K562 (cell line): ENCODE measurements around the gene SPPL3. TPM values are rescaled to one million over a fixed set of nuclear protein-coding genes. Genes with fewer than 3 reads are reported as not detected.
A peak's percentile ranks its signal among the peaks of the same experiment; 100 is the strongest.

ENCODE experiments used
- CEBPG ChIP-seq, 3 experiments: fragments of 200-800 bp in 1 of 3; sonication (Bioruptor generic) in 1 of 3; sonication (generic) in 1 of 3; formaldehyde crosslinking in 1 of 3; IDR thresholded peaks in 2 of 3; conservative IDR thresholded peaks in 1 of 3; 2 replicates each; pipeline versions ENCODE4 v1.6.1 to v1.8.0; 2016 to 2022; ENCODE audit warnings: missing compliant biosample characterization in 2 of 3, missing genetic modification characterization in 2 of 3, mild to moderate bottlenecking in 1 of 3, missing genetic modification reagents in 1 of 3
- CREB1 ChIP-seq, 2 experiments: sonication (generic) in 1 of 2; formaldehyde crosslinking in 1 of 2; IDR thresholded peaks; 2 replicates each; pipeline versions ENCODE4 v1.6.1 to v1.8.0; 2012 to 2022; ENCODE audit warnings: inconsistent platforms in 1 of 2, mild to moderate bottlenecking in 1 of 2, missing genetic modification reagents in 1 of 2, moderate library complexity in 1 of 2
- CREM ChIP-seq: IDR thresholded peaks from 2 replicates; pipeline ENCODE4 v1.6.1; 2014; ENCODE audit warnings: antibody characterized with exemption, low read depth
- CTBP1 ChIP-seq: fragments of 450-650 bp; IDR thresholded peaks from 2 replicates; pipeline ENCODE4 v1.6.1; 2016; ENCODE audit warnings: borderline replicate concordance
- GABPB2 ChIP-seq: fragments of 250-450 bp; sonication (Bioruptor Pico); conservative IDR thresholded peaks from 2 replicates; pipeline ENCODE4 v1.5.1; 2021; ENCODE audit warnings: mild to moderate bottlenecking
- HDAC2 ChIP-seq: fragments of 450-650 bp; IDR thresholded peaks from 2 replicates; pipeline ENCODE4 v1.6.1; 2016; ENCODE audit warnings: mild to moderate bottlenecking
- KDM1A ChIP-seq, 2 experiments: fragments of 450-650 bp; IDR thresholded peaks; 2 replicates each; pipeline ENCODE4 v1.6.1; 2016; ENCODE audit warnings: mild to moderate bottlenecking in 2 of 2
- KLF13 ChIP-seq: fragments of 450-650 bp; IDR thresholded peaks from 2 replicates; pipeline ENCODE4 v1.6.1; 2016; ENCODE audit warnings: missing genetic modification characterization, low read depth, mild to moderate bottlenecking, missing compliant biosample characterization, moderate library complexity, borderline replicate concordance
- MLX ChIP-seq, 2 experiments: fragments of 450-650 bp in 1 of 2; sonication (generic) in 1 of 2; formaldehyde crosslinking; conservative IDR thresholded peaks; 2 replicates each; pipeline versions ENCODE4 v1.4.0 to v1.8.1; 2020 to 2022; ENCODE audit warnings: mild to moderate bottlenecking in 1 of 2, missing genetic modification reagents in 1 of 2
- NFXL1 ChIP-seq: fragments of 450-650 bp; formaldehyde crosslinking; IDR thresholded peaks from 2 replicates; pipeline ENCODE4 v1.4.0; 2021; ENCODE audit warnings: mild to moderate bottlenecking
- NR2C1 ChIP-seq, 2 experiments: fragments of 450-650 bp; IDR thresholded peaks; 2 replicates each; pipeline ENCODE4 v1.6.1; 2017; ENCODE audit warnings: mild to moderate bottlenecking in 2 of 2, antibody characterized with exemption in 1 of 2, inconsistent platforms in 1 of 2, missing compliant biosample characterization in 1 of 2, missing genetic modification characterization in 1 of 2
- POLR3A ChIP-seq: IDR thresholded peaks from 2 replicates; pipeline ENCODE4 v1.6.1; 2011; ENCODE audit warnings: borderline replicate concordance, mild to moderate bottlenecking, moderate library complexity; ENCODE audit not compliant: insufficient read length, insufficient read depth; ENCODE audit errors: extremely low read depth
- SAP30 ChIP-seq: fragments of 200-600 bp; sonication (generic); IDR thresholded peaks from 2 replicates; pipeline ENCODE4 v1.6.1; 2012; ENCODE audit warnings: borderline replicate concordance, low read depth, mild to moderate bottlenecking, moderate library complexity, low read length, control low read depth, inconsistent platforms; ENCODE audit not compliant: insufficient read depth, poor library complexity, severe bottlenecking
- SPI1 ChIP-seq: IDR thresholded peaks from 2 replicates; pipeline ENCODE4 v1.6.1; 2011; ENCODE audit warnings: low read depth, low read length, control low read depth, borderline replicate concordance
- THAP12 ChIP-seq: fragments of 250-450 bp; sonication (Bioruptor Pico); IDR thresholded peaks from 2 replicates; pipeline ENCODE4 v1.9.0; 2021; ENCODE audit warnings: mild to moderate bottlenecking, inconsistent platforms
- ZBTB7A ChIP-seq: IDR thresholded peaks from 2 replicates; pipeline ENCODE4 v1.6.1; 2011; ENCODE audit warnings: low read depth, mild to moderate bottlenecking, low read length, moderate library complexity, borderline replicate concordance; ENCODE audit not compliant: control insufficient read depth
- ZBTB9 ChIP-seq: fragments of 450-650 bp; formaldehyde crosslinking; IDR thresholded peaks from 2 replicates; pipeline ENCODE4 v1.4.0; 2020; ENCODE audit warnings: mild to moderate bottlenecking, moderate library complexity
- ZFP30 ChIP-seq: fragments of 250-450 bp; sonication (Bioruptor Pico); IDR thresholded peaks from 2 replicates; pipeline ENCODE4 v1.8.0; 2022; ENCODE audit warnings: moderate library complexity, mild to moderate bottlenecking, inconsistent platforms, borderline replicate concordance
- ZFX ChIP-seq: sonication (generic); formaldehyde crosslinking; IDR thresholded peaks from 2 replicates; pipeline ENCODE4 v1.8.0; 2022; ENCODE audit warnings: mild to moderate bottlenecking, missing genetic modification reagents, moderate library complexity
- ZNF197 ChIP-seq: fragments of 200-800 bp; sonication (Bioruptor generic); IDR thresholded peaks from 2 replicates; pipeline ENCODE4 v1.6.1; 2016; ENCODE audit warnings: low read depth, missing genetic modification characterization, missing compliant biosample characterization
- polyA plus RNA-seq, 8 experiments: library from polyadenylated mRNA; depleted of rRNA in 4 of 8; stranded (reverse) in 5 of 8; unstranded in 3 of 8; fragments of >200 nt; fragmentation: Nextera tagmentation in 2 of 8; fragmentation: Illumina TruSeq in 1 of 8; extraction: Ambion mirVana in 2 of 8; extraction: Trizol in 1 of 8; gene quantifications; 2 replicates each; pipeline versions ENCODE4 v1.2.1 to v1.2.3, GENCODE V29; 2011 to 2014; ENCODE audit warnings: inconsistent platforms in 1 of 8, missing spikeins in 1 of 8
- total RNA-seq, 7 experiments: library from RNA; depleted of rRNA in 6 of 7; stranded (reverse); fragments of >200 nt in 6 of 7; fragmentation: Illumina TruSeq in 2 of 7; extraction: Trizol in 2 of 7; gene quantifications; 2 replicates each; pipeline versions ENCODE4 v1.2.1 to v1.2.3, GENCODE V29; 2011 to 2021; ENCODE audit warnings: low replicate concordance in 1 of 7

SPPL3 gene
- total and polyA plus RNA-seq, 9 of the 15 experiments (the other 6 are each of a cell fraction or from before 2014, with no cell fraction given) = 2.9 to 32.1 (median 7.1) TPM

- no peak for TF ChIP-seq THAP12 (CRISPR knock-in tag)
- no peak for TF ChIP-seq ZNF197 (CRISPR knock-in tag)
- TF ChIP-seq CREM = 0 out of 2 replicates have a peak, but pooled peaks have one; percentile 15
- no peak for TF ChIP-seq SPI1
- TF ChIP-seq CEBPG (CRISPR knock-in tag; IDR thresholded peaks at IDR 0.05) = no peak
- no peak for TF ChIP-seq CEBPG (tag; conservative IDR thresholded peaks at IDR 0.05 in 1 of 2, IDR thresholded peaks at IDR 0.05 in 1 of 2)
- 0 out of 2 replicates have a peak, but pooled peaks have one; percentile 18 for TF ChIP-seq CREB1 (IDR thresholded peaks at IDR 0.05)
- TF ChIP-seq CREB1 (CRISPR knock-in tag; IDR thresholded peaks at IDR 0.05) = no peak; the same call in 1 of the 2 replicates
- TF ChIP-seq ZBTB7A = peak; percentile 60; the same call in 1 of the 2 replicates
- TF ChIP-seq ZFX = peak; percentile 10; the same call in 1 of the 2 replicates
- TF ChIP-seq ZBTB9 (CRISPR knock-in tag) = no peak
- TF ChIP-seq GABPB2 = no peak
- no peak for TF ChIP-seq CTBP1
- TF ChIP-seq KDM1A (IDR thresholded peaks at IDR 0.05) = 0 out of 4 replicates have a peak, but pooled peaks of 1 of the 2 experiments have one; percentile 11
- no peak for TF ChIP-seq MLX (CRISPR knock-in tag; conservative IDR thresholded peaks at IDR 0.05)
- no peak for TF ChIP-seq ZFP30 (CRISPR knock-in tag)
- no peak for TF ChIP-seq NFXL1 (CRISPR knock-in tag)
- TF ChIP-seq HDAC2 = no peak; the same call in 1 of the 2 replicates
- TF ChIP-seq POLR3A = no peak
- TF ChIP-seq KLF13 (tag) = no peak
- peak; percentile 49 for TF ChIP-seq SAP30
- no peak for TF ChIP-seq NR2C1 (IDR thresholded peaks at IDR 0.05)
- peak; percentile 47; the same call in 1 of the 2 replicates for TF ChIP-seq NR2C1 (tag; IDR thresholded peaks at IDR 0.05)
Measured at GRCh38 chr12:120903412-120904196, 554 bp downstream of the SPPL3 start (continued).
